Forelimb muscle (tissue), 1 donor: ENCODE results near the gene LRRC8B. TPM values are rescaled to one million over a fixed set of nuclear protein-coding genes. Genes with fewer than 3 reads are reported as not detected.
"Not testable (repeated sequence)": the region's sequence is repeated elsewhere in the genome, so short reads cannot be mapped to it uniquely, and the experiment has no call there.

Experiments
- DNase-seq: peaks from one replicate; pipeline ENCODE4 v3.0.0-alpha.2; 2013; ENCODE audit warnings: low read depth
- polyA plus RNA-seq: library from polyadenylated mRNA; unstranded; fragments of 120-200 nt; gene quantifications from one replicate; pipeline ENCODE4 v1.2.1, GENCODE V29; 2013; ENCODE audit not compliant: insufficient read length

The LRRC8B gene
- polyA plus RNA-seq, 1 donor: 3.1 TPM

GRCh38 chr1:89607586-89608318 is 83.1 kb downstream of the LRRC8B start:
- no peak for DNase-seq

- no peak for DNase-seq
These were observed 83.8 kb downstream of the LRRC8B start for GRCh38 chr1:89608319-89608983.

DNA sequence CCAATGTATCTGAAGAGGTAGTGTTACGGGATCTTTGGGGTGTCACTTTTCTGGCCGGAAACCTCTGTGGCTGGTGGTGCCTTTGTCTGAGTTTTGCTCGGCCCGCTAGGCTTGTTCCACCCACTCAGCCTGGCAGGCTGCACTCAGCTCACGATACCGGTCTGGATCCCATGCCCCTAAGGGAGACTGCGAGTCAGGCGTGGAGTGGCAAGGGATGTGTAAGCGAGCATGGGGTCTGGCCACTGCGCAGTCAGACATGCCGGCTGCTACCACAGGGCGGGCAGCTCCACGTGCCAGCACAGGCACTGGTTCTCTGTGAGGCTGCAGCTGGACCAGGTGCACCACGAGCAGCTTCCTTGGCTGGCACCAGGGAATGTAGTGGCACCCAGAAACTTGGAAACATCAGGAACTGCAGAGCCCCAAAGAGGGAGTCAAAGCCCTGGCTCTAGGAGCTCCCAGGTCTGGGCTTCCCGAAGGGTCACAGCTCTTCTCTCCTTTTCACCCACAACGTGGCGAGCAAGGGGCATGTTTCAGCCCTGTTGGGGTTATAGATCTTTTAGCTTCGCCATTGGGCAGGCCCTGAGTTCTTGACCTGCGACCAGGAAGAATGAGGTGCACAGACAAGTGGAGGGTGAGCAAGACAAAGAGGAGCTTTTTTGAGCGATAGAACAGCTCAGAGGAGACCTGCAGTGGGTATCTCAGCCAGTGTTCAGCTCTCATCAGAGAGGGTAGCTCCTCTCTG is 84.5 kb downstream of the LRRC8B start:
- DNase-seq: no peak

- DNase-seq: no peak
These were observed 85.3 kb downstream of the LRRC8B start for GRCh38 chr1:89609781-89610456.

DNA sequence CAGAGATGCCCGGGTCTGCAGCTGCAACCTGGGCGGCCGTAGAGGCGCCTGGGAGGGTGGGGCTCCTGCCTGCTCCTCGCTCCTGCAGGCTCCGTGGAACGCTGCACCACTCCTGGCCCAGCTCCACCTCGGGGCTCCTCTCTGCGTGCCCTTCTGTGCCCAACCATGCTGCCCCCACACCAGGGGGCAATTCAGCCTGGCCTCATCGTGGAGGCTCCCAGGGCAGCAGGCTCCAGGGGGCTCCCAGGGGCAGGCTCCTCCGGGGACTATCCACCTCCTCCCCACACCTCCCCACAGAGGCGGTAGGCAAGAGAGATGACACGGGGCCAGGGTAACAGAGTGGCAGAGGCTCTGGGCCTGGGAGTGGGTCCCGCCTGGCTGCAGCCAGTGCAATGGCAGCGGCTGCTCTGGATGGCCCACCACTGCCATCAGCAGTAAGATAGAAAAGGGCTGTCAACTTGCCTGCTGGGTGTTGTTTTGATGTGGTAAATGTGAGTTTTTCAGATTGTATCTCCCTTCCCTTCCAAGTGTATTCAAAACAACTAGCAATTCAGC is 85.9 kb downstream of the LRRC8B start:
- no peak for DNase-seq

DNA sequence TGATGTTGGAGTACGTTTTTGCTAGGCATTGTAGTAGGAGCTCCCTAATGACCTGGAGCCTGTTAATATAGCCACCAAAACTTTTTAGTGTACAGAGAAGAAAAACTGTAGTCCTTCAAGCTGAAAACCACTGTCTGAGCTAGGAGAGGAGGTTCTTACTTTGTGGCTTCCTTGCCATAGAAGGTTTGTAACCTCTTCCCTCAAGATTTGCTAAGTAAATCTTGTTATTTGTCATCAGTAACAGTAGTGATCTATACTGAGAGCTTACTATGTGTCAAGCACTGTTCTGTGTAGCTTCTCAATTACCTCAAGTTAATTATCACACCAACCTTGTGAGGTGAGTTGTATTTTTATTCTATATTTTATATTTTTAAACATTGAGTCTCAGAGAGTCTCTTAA is 87.1 kb downstream of the LRRC8B start:
- DNase-seq: no peak

GRCh38 chr1:89613928-89614327 is 89.3 kb downstream of the LRRC8B start:
- DNase-seq: no peak

- DNase-seq: no peak
These were observed 91.3 kb downstream of the LRRC8B start for GRCh38 chr1:89615676-89616598.

- DNase-seq: no peak
These were observed 92.4 kb downstream of the LRRC8B start for GRCh38 chr1:89616844-89617627.

- no peak for DNase-seq
These were observed 96.0 kb downstream of the LRRC8B start for GRCh38 chr1:89620664-89621063.

DNA sequence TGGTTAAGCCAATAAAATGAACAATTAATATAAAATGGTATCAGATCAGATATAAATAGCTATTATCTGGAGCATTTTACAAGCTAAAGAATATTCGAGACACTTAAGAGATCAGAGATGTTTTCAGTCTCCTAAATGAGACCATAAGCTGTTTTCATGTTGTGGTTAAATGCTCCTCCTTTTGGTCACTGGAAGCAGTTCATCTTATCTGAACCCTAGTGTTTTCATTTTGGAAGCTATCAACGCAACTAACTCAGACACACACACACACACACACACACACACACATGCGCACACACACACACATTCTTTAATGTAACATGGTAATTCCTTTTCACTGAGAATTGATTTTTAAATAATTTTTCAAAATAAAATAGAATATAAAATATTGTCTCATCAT is 98.3 kb downstream of the LRRC8B start:
- DNase-seq: no peak

- no peak for DNase-seq
These were observed 99.7 kb downstream of the LRRC8B start for GRCh38 chr1:89624314-89624713.

DNA sequence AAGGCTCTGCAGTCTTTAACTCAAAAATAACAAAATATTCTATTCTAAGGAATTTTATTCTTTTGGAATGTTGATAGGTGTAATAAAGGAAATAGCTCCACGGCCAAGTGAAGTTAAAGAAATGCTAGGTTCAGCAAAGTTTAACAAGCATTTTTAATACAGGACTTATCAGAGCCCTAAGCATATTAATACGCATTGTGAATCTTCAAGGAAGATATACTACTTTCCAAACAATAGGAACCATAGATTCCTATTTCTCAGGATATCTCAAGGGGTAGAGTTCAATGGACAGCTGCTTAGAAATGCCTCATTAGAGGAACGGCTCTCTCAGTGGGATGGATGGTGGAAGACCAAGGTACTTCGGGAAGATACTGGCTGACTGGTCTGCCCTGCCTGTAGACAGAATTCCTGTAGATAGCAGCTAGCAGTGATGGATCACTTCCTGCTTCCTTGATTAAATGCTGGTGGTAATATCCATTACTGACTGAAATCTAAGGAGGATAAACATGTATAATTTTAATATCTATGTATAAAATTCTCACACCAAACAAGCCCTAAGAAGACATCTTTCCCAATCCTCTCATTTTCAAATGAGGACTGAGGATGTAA is 100.2 kb downstream of the LRRC8B start:
- no peak for DNase-seq

GRCh38 chr1:89627596-89627962 is 103.0 kb downstream of the LRRC8B start:
- DNase-seq: no peak

DNA sequence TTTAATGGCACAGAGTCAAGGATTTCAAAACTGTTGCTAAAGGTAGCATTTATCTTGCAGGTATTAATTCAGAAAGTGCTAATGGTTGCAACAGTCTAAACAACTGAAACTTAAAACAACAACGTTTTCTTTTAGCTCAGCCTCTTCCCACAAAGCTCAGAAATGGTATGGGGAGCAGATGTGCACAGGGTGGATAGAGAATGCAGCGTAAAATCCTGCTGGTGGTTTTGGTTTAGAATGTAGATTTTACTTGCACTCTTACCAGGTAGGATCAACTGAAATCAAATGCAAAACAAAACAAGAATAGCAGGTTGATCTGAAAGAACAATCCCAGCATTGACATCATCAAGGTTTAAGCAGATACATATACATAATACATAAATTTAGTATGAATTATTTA is 104.5 kb downstream of the LRRC8B start:
- DNase-seq: no peak

DNA sequence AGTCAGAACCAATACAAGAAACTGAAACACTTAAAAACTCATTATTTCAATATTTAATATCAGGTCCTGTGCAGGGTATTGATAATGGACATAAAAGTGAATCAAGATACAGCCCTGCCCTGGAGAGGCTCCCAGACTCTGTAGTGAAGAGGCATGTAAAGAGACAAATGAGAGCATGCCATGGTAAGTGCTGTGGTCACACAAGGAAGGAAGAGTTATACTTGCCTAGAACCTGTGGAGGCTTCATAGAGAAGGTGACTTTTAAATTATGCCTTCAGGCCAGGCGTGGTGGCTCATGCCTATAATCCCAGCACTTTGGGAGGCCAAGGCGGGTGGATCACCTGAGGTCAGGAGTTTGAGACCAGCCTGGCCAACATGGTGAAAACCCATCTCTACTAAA is 105.0 kb downstream of the LRRC8B start:
- not testable (repeated sequence) for DNase-seq

- no peak for DNase-seq
These were observed 105.4 kb downstream of the LRRC8B start for GRCh38 chr1:89630048-89630447.

- DNase-seq: no peak
These were observed 107.4 kb downstream of the LRRC8B start for GRCh38 chr1:89631816-89632656.
